Measurements from ENCODE around the gene CCDC71. TPM values are rescaled to one million over a fixed set of nuclear protein-coding genes. Genes with fewer than 3 reads are reported as not detected.

The CCDC71 gene
- total and polyA plus RNA-seq, 2 of the 13 experiments (the other 11 are each of a cell fraction or from before 2014, with no cell fraction given), result 9.7 to 14.3 TPM

DNA sequence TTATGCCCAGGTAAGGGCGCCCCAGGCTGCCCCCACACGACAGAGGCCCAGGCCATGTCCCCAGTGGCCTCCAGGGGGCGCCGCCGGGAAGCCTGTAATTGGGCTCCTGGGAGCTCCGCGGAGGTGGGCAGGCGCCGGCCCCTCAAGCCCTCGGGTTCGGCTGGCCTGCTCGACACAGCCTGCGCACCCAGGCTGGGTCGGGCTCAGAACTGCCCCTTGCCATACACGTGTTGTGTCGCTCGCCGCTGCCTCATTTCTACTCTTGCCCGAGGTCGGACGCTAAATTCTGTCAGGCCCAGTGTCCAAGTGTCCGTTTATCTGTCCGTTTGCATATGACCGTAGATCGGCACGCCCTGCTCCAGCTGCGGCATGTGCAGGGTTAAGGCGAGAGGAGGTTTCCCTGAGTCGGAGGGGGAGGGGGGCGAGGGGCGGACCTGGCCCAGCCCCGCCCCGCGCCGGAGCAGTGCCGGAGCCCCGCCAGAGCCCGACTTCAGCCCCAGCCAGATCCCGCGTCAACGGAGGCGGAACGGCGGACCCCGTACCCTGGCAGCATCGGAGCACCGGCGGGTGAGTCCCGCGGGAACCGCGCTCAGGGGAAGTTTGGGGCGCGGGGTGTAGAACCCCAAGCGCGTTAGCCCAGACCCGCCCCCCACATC, 5.1 kb upstream of the CCDC71 start, which contains the start of gene KLHDC8B (continued):
- no peak for TF ChIP-seq TCF7L2 (IDR thresholded peaks at IDR 0.05; ENCODE audit: low read depth, low read length)
- TF ChIP-seq, protein P1, sequence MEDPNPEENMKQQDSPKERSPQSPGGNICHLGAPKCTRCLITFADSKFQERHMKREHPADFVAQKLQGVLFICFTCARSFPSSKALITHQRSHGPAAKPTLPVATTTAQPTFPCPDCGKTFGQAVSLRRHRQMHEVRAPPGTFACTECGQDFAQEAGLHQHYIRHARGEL (CRISPR knock-in tag; IDR thresholded peaks at IDR 0.05), result peak; percentile 83; the same call in 1 of the 2 replicates
- peak; percentile 21; the same call in 1 of the 2 replicates for TF ChIP-seq SP2 (CRISPR knock-in tag; IDR thresholded peaks at IDR 0.05)
- TF ChIP-seq AKAP8 (CRISPR knock-in tag; IDR thresholded peaks at IDR 0.05), result peak; percentile 46; the same call in 1 of the 2 replicates
- TF ChIP-seq ONECUT2 (CRISPR knock-in tag; IDR thresholded peaks at IDR 0.05), result no peak
- TF ChIP-seq REL (CRISPR knock-in tag; conservative IDR thresholded peaks at IDR 0.05), result 0 out of 2 replicates have a peak, but pooled peaks have one; percentile 58
- TF ChIP-seq THAP11 (CRISPR knock-in tag; IDR thresholded peaks at IDR 0.05), result peak; percentile 41; the same call in 1 of the 2 replicates
- peak; percentile 46 for TF ChIP-seq POLR2AphosphoS5 (IDR thresholded peaks at IDR 0.05; ENCODE audit: low read depth, low read length)
- peak; percentile 63; the same call in 1 of the 2 replicates for TF ChIP-seq PHF21A (CRISPR knock-in tag; IDR thresholded peaks at IDR 0.05)
- peak; percentile 61; the same call in 1 of the 2 replicates for TF ChIP-seq KDM4B (CRISPR knock-in tag; IDR thresholded peaks at IDR 0.05)
- TF ChIP-seq HOXA7 (CRISPR knock-in tag; IDR thresholded peaks at IDR 0.05), result no peak
- peak; percentile 54; the same call in 1 of the 2 replicates for TF ChIP-seq YEATS4 (CRISPR knock-in tag; IDR thresholded peaks at IDR 0.05; ENCODE audit: borderline replicate concordance)
- TF ChIP-seq DNMT1 (CRISPR knock-in tag; IDR thresholded peaks at IDR 0.05), result no peak; the same call in 1 of the 2 replicates
- peak; percentile 71 for TF ChIP-seq STAG1 (CRISPR knock-in tag; IDR thresholded peaks at IDR 0.05)
- TF ChIP-seq KAT7 (CRISPR knock-in tag; IDR thresholded peaks at IDR 0.05; ENCODE audit: borderline replicate concordance), result peak; percentile 81; the same call in 1 of the 2 replicates
- peak; percentile 82; the same call in 1 of the 2 replicates for TF ChIP-seq ZNF234 (CRISPR knock-in tag; conservative IDR thresholded peaks at IDR 0.05)
- 0 out of 2 replicates have a peak, but pooled peaks have one; percentile 82 for TF ChIP-seq ZNF329 (CRISPR knock-in tag; IDR thresholded peaks at IDR 0.05; ENCODE audit: low read depth)
- peak; percentile 11; the same call in 1 of the 2 replicates for TF ChIP-seq RARA (CRISPR knock-in tag; IDR thresholded peaks at IDR 0.05)
- TF ChIP-seq ZNF543 (CRISPR knock-in tag; IDR thresholded peaks at IDR 0.05), result peak; percentile 58; the same call in 1 of the 2 replicates
- TF ChIP-seq, protein P2, sequence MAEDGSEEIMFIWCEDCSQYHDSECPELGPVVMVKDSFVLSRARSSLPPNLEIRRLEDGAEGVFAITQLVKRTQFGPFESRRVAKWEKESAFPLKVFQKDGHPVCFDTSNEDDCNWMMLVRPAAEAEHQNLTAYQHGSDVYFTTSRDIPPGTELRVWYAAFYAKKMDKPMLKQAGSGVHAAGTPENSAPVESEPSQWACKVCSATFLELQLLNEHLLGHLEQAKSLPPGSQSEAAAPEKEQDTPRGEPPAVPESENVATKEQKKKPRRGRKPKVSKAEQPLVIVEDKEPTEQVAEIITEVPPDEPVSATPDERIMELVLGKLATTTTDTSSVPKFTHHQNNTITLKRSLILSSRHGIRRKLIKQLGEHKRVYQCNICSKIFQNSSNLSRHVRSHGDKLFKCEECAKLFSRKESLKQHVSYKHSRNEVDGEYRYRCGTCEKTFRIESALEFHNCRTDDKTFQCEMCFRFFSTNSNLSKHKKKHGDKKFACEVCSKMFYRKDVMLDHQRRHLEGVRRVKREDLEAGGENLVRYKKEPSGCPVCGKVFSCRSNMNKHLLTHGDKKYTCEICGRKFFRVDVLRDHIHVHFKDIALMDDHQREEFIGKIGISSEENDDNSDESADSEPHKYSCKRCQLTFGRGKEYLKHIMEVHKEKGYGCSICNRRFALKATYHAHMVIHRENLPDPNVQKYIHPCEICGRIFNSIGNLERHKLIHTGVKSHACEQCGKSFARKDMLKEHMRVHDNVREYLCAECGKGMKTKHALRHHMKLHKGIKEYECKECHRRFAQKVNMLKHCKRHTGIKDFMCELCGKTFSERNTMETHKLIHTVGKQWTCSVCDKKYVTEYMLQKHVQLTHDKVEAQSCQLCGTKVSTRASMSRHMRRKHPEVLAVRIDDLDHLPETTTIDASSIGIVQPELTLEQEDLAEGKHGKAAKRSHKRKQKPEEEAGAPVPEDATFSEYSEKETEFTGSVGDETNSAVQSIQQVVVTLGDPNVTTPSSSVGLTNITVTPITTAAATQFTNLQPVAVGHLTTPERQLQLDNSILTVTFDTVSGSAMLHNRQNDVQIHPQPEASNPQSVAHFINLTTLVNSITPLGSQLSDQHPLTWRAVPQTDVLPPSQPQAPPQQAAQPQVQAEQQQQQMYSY (CRISPR knock-in tag; IDR thresholded peaks at IDR 0.05), result 0 out of 2 replicates have a peak, but pooled peaks have one; percentile 25
- peak; percentile 64; the same call in 1 of the 2 replicates for TF ChIP-seq HNRNPL (IDR thresholded peaks at IDR 0.05; ENCODE audit: low read depth, low read length)
- TF ChIP-seq GABPA (IDR thresholded peaks at IDR 0.05; ENCODE audit: low read depth, low read length), result no peak
- TF ChIP-seq GABPA (CRISPR knock-in tag; IDR thresholded peaks at IDR 0.05; ENCODE audit: low read depth), result no peak; the same call in none of the 2 replicates
- TF ChIP-seq ZNF761 (CRISPR knock-in tag; conservative IDR thresholded peaks at IDR 0.05), result 0 out of 2 replicates have a peak, but pooled peaks have one; percentile 23
- TF ChIP-seq ZNF776 (CRISPR knock-in tag; IDR thresholded peaks at IDR 0.05), result no peak
- TF ChIP-seq, protein P3, sequence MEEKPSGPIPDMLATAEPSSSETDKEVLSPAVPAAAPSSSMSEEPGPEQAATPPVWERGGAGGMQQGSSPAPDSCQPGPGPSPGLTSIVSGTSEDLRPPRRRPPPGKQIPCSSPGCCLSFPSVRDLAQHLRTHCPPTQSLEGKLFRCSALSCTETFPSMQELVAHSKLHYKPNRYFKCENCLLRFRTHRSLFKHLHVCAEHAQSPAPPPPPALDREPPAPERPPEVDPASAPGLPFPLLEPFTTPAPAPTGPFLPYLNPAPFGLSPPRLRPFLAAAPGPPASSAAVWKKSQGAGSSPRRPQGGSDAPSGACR (CRISPR knock-in tag; IDR thresholded peaks at IDR 0.05), result peak; percentile 69
- peak; percentile 47; the same call in 1 of the 2 replicates for TF ChIP-seq SP5 (CRISPR knock-in tag; IDR thresholded peaks at IDR 0.05; ENCODE audit: borderline replicate concordance, low read depth)

All from HepG2 (cell line).